Measurements from ENCODE around the gene GUCY1A2.

GUCY1A2 gene

GRCh38 chr11:106745941-106746340 lies 272.3 kb downstream of the GUCY1A2 start:
- no peak for DNase-seq (ENCODE audit: low read depth in 2 of 2)

GRCh38 chr11:106733635-106734034 lies 284.6 kb downstream of the GUCY1A2 start:
- no peak for DNase-seq (ENCODE audit: low read depth in 2 of 2)

DNA sequence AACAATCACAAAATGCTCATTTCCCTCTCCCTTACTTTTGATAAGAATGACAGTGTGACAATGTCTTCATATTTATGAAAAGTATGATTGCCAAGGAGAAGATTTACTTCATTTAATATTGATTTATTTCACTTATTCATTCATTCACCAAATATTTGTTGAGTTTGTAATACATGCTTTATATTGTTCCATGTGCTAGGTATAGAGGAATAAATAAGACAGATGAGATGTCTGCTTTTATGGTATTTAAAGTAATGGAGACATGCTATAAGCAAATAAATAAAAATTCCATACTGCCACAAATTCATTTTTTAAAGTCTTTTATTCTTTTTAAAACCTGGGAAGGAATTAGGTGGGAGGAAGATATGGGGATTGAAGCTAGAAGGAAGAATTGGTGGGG lies 289.4 kb downstream of the GUCY1A2 start:
- no peak for DNase-seq (ENCODE audit: low read depth in 2 of 2)

DNA sequence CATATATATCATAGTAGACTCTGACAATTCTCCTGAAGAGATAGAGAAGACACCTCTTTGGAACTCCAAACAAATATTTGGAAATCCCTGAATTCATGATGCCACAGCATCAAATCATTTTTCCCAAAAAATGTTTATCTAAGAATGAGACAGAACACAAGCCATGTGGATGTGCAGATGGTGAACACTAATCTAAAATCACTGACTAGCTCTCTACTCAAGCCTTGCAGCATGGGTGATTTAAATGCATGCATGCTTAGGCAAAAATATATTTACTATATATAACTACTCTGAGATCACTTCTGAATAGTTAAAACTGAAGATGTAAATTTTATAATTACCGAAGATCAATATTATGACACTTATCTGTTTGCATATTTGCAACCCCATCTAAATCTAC lies 289.9 kb downstream of the GUCY1A2 start:
- DNase-seq (ENCODE audit: low read depth in 2 of 2): no peak

GRCh38 chr11:106727256-106727655 lies 291.0 kb downstream of the GUCY1A2 start:
- no peak for DNase-seq (ENCODE audit: low read depth in 2 of 2)

- no peak for DNase-seq (ENCODE audit: low read depth in 2 of 2)
These were observed 293.9 kb downstream of the GUCY1A2 start for GRCh38 chr11:106724293-106724892.

DNA sequence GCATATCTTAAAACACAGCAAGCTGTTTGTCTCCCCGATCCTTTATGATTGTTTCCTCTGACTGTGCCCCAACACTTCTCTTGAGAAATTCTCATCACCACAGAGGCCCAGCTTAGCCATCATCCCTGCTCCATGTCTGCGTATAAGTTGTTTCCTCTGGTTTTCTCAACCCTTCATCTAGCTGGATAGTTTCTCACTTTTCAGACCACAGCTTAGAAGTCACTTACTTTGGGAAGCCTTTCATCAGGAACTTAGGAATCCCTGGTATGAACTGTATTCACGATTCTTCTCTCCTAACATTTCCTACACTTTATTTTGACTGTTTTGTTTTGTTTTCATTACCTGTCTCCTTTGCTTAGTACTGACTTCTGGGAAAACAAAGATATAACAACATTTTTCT lies 295.2 kb downstream of the GUCY1A2 start:
- no peak for DNase-seq (ENCODE audit: low read depth in 2 of 2)

DNA sequence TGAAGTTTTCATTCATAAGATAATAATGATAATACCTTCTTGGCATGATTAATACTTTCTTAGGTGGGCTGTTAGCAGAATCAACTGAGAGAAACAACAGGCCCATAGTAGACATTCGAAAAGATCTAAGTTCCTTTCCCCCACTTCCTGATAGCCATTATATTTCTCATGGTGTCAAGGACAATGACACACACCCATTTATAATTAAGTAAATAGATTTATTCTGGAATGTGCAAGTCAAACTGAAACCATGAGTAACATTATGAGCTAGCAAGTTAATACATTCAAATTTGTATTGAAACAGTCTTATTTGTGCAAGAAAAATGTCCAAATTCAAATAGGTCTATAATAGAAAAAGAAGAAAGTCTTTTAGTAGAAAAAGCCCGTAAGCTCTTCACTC lies 301.1 kb downstream of the GUCY1A2 start:
- DNase-seq (ENCODE audit: low read depth in 2 of 2): no peak

GRCh38 chr11:106714199-106714598 lies 304.1 kb downstream of the GUCY1A2 start:
- no peak for DNase-seq (ENCODE audit: low read depth in 2 of 2)

DNA sequence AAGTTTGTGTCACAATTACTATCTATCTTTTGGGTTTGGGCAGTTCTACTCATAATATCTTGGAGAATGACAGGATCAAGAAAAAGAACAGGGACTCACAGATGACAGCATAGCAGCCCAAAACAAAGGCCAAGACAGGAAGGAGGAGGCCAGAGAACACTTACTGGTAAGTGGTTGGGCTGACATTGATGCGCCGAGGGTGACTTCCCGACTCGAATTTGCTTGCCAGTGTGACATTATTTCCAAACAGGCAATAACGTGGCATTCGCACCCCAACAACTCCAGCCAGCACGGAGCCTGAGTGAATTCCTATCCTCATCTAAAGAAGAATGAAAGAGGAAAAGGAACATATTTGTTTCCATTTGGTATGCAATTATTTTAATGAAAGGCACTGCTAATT lies 309.9 kb downstream of the GUCY1A2 start:
- no peak for DNase-seq (ENCODE audit: low read depth in 2 of 2)

- no peak for DNase-seq (ENCODE audit: low read depth in 2 of 2)
These were observed 311.9 kb downstream of the GUCY1A2 start for GRCh38 chr11:106706355-106706754.

DNA sequence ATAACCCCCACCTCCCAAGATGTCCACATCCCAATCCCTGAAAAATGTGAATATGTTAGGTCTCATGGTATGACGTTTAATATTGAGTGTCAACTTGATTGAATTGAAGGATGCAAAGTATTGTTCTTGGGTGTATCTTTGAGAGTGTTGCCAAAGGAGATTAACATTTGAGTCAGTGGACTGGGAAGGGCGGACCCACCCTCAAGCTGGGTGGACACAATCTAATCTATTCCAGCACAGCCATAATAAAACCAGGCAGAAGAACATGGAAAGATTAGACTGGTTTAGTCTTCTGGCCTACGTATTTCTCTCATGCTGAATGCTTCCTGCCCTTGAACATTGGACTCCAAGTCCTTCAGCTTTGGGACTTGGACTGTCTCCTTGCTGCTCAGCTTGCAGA lies 315.5 kb downstream of the GUCY1A2 start:
- no peak for DNase-seq (ENCODE audit: low read depth in 2 of 2)

DNA sequence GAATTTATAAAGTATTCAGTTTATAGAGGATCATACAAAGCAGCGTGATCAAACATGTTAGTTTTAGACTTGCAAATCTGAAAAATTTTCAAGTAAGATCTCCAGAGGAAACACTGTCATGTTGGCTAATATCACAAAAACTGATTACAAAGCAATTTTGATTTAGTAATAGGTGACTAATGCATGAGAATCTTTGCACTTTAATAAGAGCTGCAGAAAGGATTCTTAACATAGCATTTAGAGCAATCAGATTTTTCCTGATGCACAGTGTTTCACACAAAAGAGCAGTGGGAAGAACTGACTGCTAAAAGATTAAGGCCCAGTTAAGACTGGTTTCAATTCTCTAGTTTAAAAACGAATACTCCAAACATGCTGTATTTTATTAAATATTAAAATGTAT lies 321.2 kb downstream of the GUCY1A2 start:
- DNase-seq (ENCODE audit: low read depth in 2 of 2): no peak

GRCh38 chr11:106695506-106695905 lies 322.8 kb downstream of the GUCY1A2 start:
- DNase-seq (ENCODE audit: low read depth in 2 of 2): no peak

GRCh38 chr11:106694501-106694900 lies 323.8 kb downstream of the GUCY1A2 start:
- no peak for DNase-seq (ENCODE audit: low read depth in 2 of 2)

DNA sequence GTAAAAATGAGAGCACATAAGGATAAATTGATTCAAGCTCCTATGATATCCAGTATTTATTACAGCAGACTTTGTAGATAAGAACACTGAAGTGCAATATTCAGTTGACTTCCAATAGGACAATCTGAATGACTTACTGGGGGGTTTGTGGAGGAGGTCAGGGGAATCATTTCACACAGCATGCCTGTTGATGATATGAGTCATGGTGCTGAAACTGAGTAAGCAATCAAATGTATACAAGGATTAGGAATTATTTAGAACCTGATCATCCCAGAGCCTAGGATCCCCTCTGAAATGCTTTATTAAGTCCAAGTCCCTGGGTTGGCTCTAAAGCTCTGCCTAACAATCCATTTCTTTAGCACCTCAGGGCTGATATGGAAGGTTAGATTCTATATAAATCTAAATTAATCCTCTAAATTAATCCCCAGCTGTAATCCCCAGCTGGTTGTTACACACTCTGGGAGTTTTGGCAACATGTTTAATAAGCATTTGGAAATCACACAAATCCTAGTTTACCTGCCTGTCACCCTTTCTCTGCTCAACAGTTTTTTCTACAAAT lies 326.4 kb downstream of the GUCY1A2 start:
- DNase-seq (ENCODE audit: low read depth in 2 of 2): no peak

GRCh38 chr11:106690923-106691322 lies 327.4 kb downstream of the GUCY1A2 start:
- DNase-seq (ENCODE audit: low read depth in 2 of 2): no peak

GRCh38 chr11:106684944-106685343 lies 333.3 kb downstream of the GUCY1A2 start:
- DNase-seq (ENCODE audit: low read depth in 2 of 2): no peak

DNA sequence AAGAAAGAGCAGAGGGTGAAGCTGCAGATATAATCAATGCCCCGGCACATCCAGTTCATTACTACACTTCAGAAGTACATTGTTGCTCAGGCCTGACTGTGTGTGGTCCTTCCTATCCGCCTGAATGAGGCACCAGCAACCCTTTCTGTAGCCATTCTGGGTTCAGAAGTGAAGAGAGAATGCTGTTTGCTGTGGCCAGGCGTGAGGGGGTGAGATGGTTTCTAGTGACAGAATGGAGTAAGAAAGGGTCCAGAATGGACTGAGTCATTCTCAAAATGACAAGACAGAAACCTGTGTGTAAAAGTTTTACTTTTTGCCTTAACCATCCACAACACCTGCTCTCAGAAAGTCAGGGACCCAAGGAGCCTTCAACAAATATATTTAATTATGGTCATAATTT lies 334.8 kb downstream of the GUCY1A2 start:
- no peak for DNase-seq (ENCODE audit: low read depth in 2 of 2)

GRCh38 chr11:106681435-106681834 lies 336.8 kb downstream of the GUCY1A2 start:
- DNase-seq (ENCODE audit: low read depth in 2 of 2): no peak

GRCh38 chr11:106679581-106679980 lies 338.7 kb downstream of the GUCY1A2 start:
- no peak for DNase-seq (ENCODE audit: low read depth in 2 of 2)

GRCh38 chr11:106679181-106679580 lies 339.1 kb downstream of the GUCY1A2 start:
- DNase-seq (ENCODE audit: low read depth in 2 of 2): no peak

DNA sequence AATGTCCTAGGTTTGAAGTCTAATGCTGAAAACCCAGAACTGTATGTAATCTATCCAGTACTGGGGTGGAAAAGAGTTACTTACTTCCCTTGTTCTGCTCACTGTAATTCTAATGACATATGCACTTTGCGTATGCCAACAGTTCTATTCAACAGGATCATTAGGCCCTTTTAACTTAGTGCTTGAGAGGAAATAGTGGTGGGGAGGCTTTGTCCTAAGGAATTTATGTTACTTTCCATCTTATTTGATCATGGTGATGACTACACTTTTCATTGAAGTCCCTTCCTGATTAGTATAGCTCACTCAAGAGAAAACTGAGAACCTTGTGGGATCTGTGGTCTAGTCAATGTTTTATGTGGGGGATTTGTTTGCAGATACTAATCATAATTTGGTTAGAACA lies 348.2 kb downstream of the GUCY1A2 start:
- no peak for DNase-seq (ENCODE audit: low read depth in 2 of 2)

DNA sequence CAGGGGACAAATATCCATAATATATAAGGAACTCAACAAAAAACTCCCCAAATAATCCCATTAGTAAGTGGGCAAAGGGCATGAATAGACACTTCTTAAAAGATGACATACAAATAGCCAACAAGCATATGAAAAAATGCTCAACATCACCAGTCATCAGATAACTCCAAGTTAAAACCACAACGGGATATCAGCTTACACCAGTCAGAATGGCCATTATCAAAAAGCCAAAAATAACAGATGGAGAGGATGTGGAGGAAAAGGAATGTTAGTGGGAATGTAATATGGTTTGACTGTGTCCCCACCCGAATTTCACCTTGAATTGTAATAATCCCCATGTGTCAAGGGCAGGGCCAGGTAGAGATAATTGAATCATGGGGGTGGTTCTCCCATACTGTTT lies 350.1 kb downstream of the GUCY1A2 start:
- no peak for DNase-seq (ENCODE audit: low read depth in 2 of 2)
